HG02623 (cell line): Measurements from ENCODE around the gene C7orf57.
"Not testable (repeated sequence)": the region's sequence is repeated elsewhere in the genome, so short reads cannot be mapped to it uniquely, and the experiment has no call there.

ENCODE experiments used
- ATAC-seq: cut with Tn5 transposase; IDR thresholded peaks from one replicate; pipeline ENCODE4 v1.9.1; 2021; ENCODE audit warnings: moderate library complexity; ENCODE audit not compliant: unreplicated experiment

Gene C7orf57

DNA sequence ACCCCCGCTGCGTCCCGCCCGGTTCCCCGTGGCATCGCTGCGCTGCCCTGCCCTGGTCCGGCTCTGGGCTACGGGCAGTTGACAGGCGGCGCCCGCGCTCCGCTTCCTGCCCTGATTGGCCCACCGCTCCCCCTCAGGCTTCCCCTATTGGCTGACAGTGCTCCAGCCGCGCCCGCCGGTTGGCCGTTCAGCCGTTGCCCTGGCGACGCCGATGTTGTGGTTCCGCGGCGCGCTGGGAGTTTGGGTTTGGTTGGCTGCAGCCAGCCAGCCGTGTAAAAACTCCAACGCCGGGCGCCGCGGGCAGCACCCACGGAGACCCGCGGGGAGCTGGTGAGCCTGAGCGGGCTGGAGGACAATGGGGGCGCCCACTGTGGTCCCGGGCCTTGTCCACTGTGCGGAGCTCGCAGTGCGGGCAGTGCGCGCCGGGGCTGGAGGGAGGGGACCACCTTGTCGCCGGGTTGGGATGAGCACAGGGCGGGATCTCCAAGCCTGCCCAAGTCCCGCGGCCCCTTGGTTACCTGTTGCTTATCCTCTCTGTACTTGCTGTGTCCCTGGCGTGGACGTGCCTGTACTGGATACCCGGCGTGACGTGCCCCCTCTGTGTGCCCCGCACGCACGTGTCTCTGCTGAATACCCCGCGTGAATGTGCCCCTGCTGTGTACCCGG lies at the start of gene C7orf57:
Gene C7orf57, plus strand, starts transcription at position 243 of the 666 bp plus-strand sequence. CDS start 766 bp downstream, outside the sequence.
- peak; percentile 99 for ATAC-seq

DNA sequence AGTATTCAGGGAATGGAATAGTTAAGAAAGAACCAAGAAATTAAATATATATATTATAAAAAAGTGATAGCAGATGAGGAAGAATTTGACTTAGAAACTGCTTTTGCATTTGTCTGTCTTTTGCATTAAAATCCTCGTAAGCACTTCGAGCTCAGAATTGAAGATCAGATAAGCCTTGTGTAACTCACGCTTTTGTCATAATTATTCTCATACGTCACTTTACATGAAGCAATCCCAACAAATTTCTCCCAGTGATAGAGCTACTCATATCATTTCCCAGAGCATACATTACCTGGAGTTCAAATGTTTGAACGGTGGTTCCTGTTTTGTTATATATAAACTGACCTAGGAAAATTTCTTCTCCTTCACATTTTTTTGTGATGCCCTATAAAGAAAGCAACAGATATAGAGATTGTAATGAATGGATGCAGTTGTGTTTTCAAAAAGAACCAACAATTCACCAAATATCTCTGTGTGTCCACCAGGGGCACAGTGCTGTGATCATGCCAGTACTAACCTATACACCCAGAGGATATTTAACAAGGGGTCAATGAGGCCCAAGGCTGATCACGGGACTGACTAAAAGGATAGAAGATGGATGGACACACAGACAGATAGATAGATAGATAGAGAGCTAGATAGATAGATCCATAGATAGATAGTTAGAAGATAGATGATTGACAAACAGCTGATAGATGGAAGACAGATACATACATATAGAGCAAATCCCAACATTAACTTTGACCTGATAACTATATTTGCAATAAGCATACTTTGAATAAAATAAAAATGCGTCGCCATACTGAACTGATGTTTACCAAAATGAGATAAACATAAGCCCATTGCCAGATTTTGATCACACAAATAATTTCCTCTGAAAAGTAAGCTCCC lies 46.6 kb upstream of the C7orf57 start:
- ATAC-seq = no peak

DNA sequence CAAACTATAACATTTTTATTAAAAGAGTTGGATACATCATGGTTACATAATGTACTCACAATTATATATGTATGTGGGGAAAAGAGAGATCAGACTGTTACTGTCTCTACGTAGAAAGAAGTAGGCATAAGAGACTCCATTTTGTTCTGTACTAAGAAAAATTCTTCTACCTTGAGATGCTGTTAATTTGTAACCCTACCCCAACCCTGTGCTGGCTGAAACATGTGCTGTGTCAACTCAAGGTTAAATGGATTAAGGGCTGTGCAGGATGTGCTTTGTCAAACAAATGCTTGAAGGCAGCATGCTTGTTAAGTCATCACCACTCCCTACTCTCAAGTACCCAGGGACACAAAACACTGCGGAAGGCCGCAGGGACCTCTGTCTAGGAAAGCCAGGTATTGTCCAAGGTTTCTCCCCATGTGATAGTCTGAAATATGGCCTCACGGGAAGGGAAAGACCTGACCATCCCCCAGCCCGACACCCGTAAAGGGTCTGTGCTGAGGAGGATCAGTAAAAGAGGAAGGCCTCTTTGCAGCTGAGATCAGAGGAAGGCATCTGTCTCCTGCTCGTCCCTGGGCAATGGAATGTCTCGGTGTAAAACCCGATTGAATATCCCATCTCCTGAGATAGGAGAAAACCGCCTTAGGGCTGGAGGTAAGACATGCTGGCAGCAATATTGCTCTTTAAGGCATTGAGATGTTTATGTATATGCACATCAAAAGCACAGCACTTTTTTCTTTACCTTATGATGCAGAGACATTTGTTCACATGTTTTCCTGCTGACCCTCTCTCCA lies 45.5 kb upstream of the C7orf57 start:
- not testable (repeated sequence) for ATAC-seq

DNA sequence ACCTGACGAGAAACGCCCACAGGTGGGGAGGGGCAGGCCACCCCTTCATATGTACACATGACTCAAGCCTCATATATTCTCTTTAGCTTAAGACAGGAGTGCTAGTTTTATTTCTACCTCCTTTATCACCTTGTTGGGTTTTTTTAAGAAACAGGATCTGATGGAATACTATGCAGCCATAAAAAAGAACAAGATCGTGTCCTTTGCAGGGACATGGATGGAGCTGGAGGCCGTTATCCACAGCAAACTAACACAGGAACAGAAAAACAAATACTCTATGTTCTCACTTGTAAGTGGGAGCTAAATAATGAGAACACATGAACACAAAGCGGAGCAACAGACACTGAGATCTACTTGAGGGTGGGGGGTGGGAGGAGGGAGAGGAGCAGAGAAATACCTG lies 44.8 kb upstream of the C7orf57 start:
- ATAC-seq = no peak

DNA sequence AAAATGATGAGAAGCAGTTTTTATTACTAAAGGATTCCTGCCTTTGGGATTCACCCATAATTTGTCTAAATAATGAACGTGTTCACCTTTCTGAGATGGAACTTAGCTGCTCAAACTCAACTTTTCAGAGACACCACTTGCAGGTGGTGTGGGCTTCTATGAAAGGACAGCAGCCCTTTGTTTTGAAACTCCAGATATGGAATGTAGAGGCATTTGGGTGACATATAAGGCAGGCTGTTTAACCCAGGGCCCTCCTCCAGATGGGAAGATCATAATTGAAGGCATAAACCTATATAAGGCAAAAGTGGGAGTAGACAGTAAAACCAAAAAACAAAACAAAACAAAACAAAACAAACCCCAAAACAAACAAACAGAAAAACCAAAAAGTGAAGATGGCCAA lies 44.1 kb upstream of the C7orf57 start:
- no peak for ATAC-seq

DNA sequence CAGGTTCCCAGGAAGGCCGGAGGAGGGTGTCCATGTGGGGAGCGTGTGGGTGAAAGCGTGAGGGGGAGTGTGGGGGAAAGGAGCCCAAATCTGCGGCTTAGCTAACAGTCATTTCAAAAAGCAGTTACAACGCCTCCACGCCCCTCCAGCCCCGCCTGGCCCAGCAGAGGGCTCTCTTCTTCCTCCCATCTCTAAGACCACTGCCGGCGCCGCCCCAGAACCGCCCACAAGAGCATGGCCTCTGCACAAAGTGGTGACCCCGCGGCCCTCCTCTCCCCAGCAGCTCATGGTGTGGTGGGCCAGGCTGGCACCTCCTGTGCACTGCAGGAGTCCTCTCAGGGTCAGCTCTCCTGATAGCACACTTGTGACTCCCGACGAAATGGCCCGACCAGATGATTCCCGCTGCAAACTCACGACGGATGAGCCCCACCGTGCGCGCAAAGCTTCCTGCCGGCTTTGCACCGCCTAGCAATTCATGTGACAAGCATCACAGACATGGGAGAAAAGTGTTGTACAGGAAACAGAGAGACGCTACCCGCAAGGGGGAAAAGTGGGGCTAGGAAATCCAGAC lies 43.5 kb upstream of the C7orf57 start:
- peak; percentile 99 for ATAC-seq

DNA sequence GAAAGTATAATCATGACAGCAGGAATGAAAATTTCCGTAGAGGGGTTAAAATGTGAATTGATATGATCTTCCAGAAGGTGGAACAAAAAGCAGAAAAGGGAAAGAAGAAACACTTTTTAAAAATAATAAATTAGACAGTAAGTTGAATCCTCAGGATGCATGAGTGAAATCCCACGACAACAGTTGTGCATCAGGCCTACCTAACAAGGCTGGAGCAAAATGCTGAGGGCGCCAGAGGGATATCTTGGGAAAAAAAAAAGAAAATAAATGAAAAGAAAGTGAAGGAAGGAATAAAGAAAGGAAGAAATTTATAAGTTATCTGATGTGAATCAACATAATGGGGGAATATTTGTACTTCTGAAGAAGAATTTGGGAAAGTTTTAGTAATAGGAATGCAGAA lies 42.9 kb upstream of the C7orf57 start:
- no peak for ATAC-seq

DNA sequence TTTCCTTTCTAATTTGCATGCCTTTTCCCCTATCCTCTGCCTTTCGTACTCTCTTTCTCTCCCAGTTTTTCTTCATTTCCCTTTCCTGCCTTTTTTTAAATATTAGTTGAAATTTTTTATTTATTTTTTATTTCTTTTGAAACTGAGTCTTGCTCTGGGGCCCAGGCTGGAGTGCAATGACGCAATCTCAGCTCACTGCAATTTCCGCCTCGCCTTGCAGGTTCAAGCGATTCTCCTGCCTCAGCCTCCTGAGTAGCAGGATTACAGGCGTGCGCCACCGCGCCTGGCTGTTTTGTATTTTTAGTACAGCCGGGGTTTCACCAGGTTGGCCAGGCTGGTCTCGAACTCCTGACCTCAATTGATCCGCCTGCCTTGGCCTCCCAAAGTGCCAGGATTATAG lies 35.9 kb upstream of the C7orf57 start:
- ATAC-seq = no peak

DNA sequence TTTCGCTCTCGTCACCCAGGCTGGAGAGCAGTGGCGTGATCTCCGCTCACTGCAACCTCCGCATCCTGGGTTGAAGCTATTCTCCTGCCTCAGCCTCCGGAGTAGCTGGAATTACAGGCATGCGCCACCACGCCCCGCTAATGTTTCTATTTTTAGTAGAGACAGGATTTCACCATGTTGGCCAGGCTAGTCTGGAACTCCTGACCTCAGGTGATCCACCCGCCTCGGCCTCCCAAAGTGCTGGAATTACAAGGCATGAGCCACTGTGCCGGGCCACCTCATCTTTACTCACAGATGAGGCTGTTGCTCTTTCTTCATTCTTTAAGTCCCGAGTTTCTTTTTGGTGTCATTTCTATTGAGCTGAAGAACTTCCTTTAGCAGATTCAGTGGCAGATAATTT lies 35.2 kb upstream of the C7orf57 start:
- not testable (repeated sequence) for ATAC-seq

DNA sequence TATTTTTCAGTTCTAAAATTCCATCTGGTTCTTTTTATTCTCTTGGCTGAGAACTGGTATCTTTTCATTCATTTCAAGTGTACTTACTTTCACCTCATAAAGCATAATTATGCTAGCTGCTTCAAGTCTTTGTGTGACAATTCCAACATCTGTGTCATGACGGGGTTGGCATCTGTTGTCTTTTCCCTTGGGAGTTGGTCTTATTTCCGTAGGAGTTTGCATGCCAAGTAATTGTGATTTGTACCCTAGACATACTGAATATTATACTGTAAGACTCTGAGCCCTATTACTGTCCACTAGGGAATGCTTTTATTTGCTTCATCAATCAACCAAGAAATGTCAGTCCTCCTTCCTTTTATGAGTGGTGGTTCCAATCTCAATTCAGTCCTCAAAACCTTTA lies 31.3 kb upstream of the C7orf57 start:
- peak; percentile 7 for ATAC-seq

DNA sequence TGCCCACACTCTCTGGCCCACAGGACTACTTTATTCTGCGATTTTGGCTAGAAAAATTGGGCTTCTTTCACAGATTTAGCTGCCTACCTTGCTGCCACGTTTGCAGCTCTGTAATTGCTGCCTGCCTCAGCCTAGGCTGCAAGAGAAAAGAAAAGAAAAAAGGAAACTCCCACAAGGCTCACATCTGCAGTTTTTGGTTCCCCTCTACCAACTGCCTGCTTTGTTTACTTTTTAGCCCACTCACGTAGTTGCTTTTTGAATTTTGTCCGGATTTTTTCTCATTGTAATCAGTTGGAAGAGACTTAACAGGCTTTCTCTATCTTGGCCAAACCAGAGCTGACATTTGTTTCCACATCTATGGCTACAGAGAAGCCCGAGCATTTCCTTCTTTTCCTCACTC lies 30.7 kb upstream of the C7orf57 start:
- ATAC-seq = peak; percentile 70

DNA sequence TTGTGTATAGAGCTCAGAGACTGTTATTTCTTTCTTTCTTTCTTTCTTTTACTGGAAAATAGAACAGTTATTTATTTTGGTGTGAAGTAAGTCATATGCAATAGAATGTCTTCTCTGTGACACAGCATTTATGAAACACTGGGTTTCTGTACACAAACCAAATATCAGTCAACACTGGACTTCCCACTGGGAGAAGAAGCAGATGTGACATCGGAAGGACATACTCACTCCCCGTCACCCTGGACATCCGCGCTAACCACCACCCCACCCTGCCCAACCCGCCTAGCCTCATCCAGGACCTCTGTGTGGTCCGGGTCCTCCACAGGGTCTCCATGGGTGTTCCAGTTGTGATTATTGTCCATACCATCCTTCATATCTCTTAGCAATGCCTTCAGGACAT lies 28.5 kb upstream of the C7orf57 start:
- ATAC-seq = no peak

DNA sequence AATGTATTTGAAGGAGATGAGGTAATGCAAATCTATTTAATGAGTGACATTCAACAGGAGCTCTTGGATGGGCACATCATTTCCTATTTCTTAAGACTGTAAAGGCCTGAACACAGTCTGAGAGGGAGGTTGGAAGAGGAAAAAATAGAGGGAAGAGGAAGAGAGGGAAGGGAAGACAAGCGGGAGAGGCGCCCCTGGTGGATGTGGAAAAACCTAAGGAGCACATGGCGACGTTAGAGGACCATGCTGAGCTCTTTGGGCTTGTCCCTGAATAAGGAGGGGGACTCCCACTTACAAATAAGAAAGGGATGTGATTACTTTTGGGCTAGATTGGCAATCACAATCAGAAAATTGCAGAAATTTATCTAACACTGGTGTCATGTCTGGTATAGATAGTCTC lies 26.1 kb upstream of the C7orf57 start:
- no peak for ATAC-seq

DNA sequence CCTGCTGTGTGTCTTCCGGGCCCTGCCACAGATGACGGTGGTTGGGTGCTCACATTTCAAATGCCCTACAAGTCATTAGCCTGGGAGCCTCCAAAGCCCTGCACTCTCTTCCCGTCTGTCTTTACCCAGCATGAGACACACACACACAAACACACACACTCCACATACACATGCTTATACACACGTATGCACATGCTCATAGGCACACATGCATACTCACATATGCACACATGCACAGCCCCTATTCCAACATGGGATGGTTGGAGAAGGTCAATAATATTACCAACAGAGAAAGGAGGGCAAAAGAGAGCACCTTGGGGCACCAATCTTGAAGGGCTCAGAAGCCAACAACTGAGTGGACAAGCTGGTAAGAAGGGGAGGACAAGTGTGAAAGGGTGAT lies 25.4 kb upstream of the C7orf57 start:
- no peak for ATAC-seq

DNA sequence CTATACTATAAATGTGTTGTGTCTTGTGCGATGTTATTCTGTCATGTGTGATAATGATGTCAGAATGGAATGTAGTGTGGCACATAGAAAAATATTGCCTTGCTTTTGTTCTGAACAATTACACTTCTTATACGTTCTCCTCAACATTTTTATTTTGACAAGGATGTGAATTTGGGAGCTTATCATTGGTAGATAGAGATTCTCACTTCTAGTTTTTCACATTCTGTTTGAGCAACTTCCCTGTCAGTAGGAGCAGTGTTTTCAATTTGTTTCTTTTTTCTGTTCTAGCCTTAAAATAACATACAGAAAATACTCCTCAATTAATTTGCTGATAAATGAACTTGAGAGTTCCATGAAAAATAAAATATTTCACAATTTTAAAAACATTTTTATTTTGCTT lies 24.0 kb upstream of the C7orf57 start:
- no peak for ATAC-seq

DNA sequence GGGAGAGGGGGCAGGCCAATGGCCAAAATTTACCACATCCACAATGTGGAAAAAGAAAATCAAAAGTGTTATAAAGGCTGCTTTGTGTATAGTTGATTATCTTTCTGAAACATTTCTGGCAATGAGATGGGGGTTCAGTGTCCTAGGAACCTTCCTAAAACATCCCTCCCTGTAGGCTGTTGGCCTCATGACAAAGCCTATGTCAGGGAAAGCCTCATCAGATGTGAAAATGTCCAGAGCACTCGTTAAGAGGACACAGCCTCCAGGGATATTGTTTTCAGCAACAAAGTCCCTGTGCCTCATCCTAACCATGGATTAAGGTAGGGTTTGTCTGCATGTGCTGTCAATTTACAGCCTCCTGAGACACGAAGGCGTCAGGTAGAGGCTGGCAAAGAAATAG lies 23.4 kb upstream of the C7orf57 start:
- no peak for ATAC-seq

DNA sequence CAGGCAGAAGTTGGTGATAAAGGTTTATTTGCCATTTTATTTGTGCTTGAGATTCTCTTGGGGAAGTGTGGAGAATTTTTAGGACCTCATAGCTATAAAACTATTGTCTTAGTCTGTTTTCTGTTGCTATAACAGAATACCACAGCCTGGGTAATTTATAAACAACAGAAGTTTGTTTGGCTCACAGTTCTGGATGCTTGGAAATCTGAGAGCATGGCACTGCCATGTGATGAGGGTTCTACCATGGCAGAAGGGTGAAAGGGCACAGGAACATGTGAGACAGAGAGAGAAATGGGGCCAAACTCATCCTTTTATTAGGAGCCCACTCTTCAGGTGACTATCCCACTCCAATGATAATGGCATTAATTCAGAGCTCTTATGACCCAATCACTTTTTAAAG lies 18.7 kb upstream of the C7orf57 start:
- no peak for ATAC-seq

DNA sequence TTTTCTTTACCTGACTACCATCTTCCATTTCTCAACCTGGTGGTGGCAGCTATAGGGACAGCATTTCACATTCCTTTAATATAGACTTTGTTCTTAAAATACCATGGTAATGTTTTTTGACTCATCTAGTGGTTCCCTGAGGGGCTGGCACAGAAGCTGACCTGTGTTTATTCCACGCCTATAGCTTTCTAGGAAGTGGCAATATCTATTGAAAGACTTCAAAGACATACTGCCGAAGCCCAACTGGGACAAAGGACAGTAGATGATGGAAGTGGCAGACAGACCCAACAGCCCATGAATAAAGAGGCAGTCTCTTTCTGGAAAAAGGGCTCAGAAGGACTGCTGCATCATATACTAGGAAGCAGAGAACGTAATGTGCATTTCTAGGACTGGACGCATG lies 17.7 kb upstream of the C7orf57 start:
- no peak for ATAC-seq

DNA sequence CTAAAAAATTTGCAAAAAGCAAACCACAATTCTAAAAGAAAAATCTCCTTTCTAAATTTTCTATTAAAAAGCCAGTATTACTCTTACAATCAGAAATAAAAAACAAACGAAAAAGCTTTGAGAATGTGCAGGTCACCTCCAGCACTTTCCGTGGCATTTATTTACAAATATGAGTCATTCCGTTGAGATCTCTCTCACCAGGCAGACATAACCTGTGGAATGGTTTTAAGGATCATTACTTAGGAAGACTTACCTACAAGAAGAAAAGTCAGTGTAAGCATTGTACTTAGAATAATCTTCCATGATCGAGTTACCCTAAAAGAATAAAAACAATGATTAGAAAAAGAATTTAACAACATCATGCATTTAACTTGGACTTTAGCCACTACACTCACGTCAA lies 9.7 kb upstream of the C7orf57 start:
- ATAC-seq = no peak

DNA sequence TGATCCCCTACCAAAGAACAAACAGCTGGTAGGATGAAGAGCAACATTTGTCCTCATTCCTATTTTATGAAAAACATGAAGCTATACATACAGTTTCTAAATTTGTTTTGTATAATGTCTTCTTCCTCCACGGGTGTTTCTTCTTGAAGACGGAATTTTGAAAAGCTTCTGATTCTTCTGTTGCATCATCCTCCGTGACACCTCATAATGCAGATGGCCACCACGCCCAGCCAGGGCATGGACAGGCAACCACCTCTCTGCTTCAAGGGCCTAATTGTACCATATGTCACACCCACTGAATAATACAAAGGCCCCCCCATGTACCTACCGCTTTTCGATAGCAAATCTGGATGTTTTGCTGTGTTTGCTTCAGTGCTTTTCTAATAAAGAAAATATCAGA lies 6.4 kb upstream of the C7orf57 start, which contains the start of gene SUN3:
Gene SUN3, minus strand, starts transcription at position 170 of the 400 bp plus-strand sequence. Its CDS starts 169 bp downstream, at position 1.
- ATAC-seq = no peak

DNA sequence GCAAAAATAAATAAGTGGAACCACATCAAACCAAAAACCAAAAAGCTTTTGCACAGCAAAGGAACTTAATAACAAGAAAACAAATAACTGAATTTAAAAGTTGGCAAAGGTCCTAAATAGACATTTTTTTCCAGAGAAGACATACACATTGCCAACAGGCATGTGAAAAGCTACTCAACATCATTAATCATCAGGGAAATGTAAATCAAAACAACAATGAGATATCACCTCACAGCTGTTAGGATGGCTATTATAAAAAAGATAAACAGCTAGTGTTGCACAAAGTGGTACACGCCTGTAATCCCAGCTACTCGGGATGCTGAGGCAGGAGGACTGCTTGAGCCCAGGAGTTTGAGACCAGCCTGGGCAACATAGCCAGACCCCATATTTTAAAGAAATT lies 4.2 kb upstream of the C7orf57 start:
- ATAC-seq = no peak
